Amniotic stem cell (primary cell): ENCODE data around the gene OGG1.

Experiments used
- DNase-seq: peaks from one replicate; lab custom pipeline; 2025; lab: John Stamatoyannopoulos, UW

OGG1 gene

GRCh38 chr3:9749645-9750555 lies at the start of gene OGG1:
Gene OGG1, plus strand, starts transcription at chr3:9749952. Its CDS starts 335 bp downstream, at chr3:9750287.
- DNase-seq: peak; percentile 98

- no peak for DNase-seq
Observed at GRCh38 chr3:9700536-9700935, 49.2 kb upstream of the OGG1 start.

- DNase-seq: no peak
Observed at GRCh38 chr3:9701006-9701405, 48.7 kb upstream of the OGG1 start.

- DNase-seq: no peak
Observed at GRCh38 chr3:9701711-9702110, 48.0 kb upstream of the OGG1 start.

- DNase-seq: no peak
Observed at GRCh38 chr3:9703240-9703639, 46.5 kb upstream of the OGG1 start.

- no peak for DNase-seq
Observed at GRCh38 chr3:9703736-9704346, 45.9 kb upstream of the OGG1 start, which contains the start of gene CPNE9. Gene CPNE9, plus strand, starts transcription at chr3:9703833. Its CDS starts 164 bp downstream, at chr3:9703997.

GRCh38 chr3:9704347-9705322 lies 45.1 kb upstream of the OGG1 start:
- no peak for DNase-seq

GRCh38 chr3:9710174-9710739 lies 39.5 kb upstream of the OGG1 start:
- no peak for DNase-seq

GRCh38 chr3:9712415-9712814 lies 37.3 kb upstream of the OGG1 start:
- DNase-seq: no peak

GRCh38 chr3:9713142-9713541 lies 36.6 kb upstream of the OGG1 start:
- DNase-seq: no peak

- DNase-seq: no peak
Observed at GRCh38 chr3:9715136-9715535, 34.6 kb upstream of the OGG1 start.

- DNase-seq: peak; percentile 91
Observed at GRCh38 chr3:9715764-9716437, 33.9 kb upstream of the OGG1 start.

- no peak for DNase-seq
Observed at GRCh38 chr3:9716801-9717555, 32.8 kb upstream of the OGG1 start.

GRCh38 chr3:9717563-9717962 lies 32.2 kb upstream of the OGG1 start:
- DNase-seq: no peak

- no peak for DNase-seq
Observed at GRCh38 chr3:9718118-9718517, 31.6 kb upstream of the OGG1 start.

- DNase-seq: no peak
Observed at GRCh38 chr3:9721015-9721699, 28.6 kb upstream of the OGG1 start.

- DNase-seq: no peak
Observed at GRCh38 chr3:9721700-9722060, 28.1 kb upstream of the OGG1 start.

GRCh38 chr3:9725775-9726515 lies 23.8 kb upstream of the OGG1 start:
- no peak for DNase-seq

- DNase-seq: no peak
Observed at GRCh38 chr3:9727041-9727595, 22.6 kb upstream of the OGG1 start.
